HG02763 (cell line): ENCODE data around the gene AKTIP.
"Not testable (repeated sequence)": the region's sequence is repeated elsewhere in the genome, so short reads cannot be mapped to it uniquely, and the experiment has no call there.

Source experiments
- ATAC-seq: cut with Tn5 transposase; IDR thresholded peaks from one replicate; pipeline ENCODE4 v1.9.1; 2021; ENCODE audit warnings: mild to moderate bottlenecking, moderate library complexity; ENCODE audit not compliant: unreplicated experiment

The AKTIP gene

DNA sequence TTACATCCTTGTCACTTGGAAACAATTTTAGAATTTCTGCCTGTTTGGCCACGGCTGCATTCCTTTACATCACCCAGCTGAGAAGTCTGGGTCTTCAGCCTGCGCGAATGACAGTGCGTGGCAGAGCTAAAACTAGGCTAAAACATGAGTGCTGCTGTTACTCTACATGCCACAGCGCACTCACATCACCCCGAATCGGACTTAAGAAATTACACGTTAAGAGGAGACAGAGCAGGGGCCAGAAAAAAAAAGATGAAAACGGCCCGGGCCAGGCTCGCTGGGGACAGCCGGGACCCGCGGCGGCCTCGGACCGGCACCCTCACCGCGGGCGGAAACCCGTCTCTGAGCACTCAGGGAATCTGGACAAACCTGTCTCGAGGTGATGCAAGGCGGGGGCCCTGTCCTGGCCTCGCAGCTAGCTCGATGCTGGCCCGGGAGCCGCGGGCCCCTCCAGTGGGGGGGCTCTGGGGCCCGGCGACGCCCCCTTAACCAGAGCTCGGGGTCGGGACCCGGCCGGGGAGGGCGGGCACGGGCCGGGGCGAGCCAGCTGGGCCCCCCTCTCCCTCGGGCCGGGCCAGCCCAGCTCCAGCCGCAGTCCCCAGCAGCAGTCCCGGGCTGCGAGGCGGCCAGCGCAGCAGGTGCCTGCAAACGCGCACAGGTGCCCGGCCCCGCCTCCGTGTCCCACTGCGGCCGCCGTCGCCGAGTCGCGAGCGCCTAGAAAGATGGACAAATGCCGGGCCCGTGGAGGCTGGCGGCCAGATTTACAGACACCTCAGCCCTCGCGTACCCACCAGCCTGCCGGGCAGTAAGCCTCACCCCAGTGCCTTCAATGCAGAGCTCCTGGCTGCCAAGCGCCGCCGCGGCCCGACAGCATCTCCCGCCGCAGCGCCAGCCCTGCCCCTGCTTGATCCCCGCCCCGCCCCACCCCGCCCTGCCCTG lies at the start of gene AKTIP:
Gene AKTIP (minus strand): TSS at position 879 of the 939 bp plus-strand sequence. CDS start 2,950 bp downstream, outside the sequence.
- ATAC-seq = peak; percentile 26

GRCh38 chr16:53549970-53550690 lies 47.1 kb upstream of the AKTIP start:
- peak; percentile 71 for ATAC-seq

GRCh38 chr16:53546988-53547391 lies 44.0 kb upstream of the AKTIP start:
- no peak for ATAC-seq

DNA sequence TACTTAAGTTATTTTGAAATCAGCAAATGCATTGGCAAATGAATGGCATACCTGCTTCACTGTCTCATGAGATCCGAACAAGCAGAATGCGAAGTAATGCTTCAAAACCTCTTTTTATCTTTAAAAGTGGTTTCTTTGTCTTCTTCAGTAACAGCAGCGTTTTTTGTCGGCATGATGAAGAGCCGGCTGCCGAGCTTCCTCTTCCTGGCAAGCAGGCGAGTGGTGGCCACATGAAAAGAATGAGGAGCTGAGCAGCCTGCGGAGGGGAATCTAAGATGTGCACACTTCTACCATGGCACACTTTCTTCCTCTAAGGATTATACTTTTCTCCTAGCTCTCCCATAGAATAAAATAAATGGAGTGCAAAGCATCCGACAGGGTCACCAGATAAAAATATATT lies 42.4 kb upstream of the AKTIP start:
- ATAC-seq = no peak

DNA sequence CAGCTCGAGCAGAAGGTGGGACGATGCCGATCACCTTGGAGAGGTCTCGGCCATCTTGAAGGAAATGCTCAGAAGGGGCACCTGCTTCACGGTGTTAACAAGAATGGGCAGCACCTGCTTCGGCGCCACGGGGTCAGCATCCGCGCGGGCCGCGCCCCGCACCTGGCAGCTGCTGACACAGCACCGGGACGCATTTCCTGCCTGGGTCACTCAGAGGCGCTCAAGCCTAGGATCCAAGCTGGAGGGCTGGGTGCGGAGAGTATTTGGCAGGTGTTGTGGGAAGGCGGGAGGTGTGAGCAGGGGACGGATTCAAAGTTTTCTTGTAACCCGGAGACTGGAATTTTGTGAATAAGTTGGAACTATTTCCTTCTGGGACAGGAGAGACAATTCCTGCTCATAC lies 39.3 kb upstream of the AKTIP start:
- no peak for ATAC-seq

GRCh38 chr16:53541326-53541725 lies 38.3 kb upstream of the AKTIP start:
- no peak for ATAC-seq

GRCh38 chr16:53539759-53540718 lies 37.0 kb upstream of the AKTIP start:
- ATAC-seq = not testable (repeated sequence)

- ATAC-seq = not testable (repeated sequence)
These were observed 36.3 kb upstream of the AKTIP start for GRCh38 chr16:53539346-53539745.

DNA sequence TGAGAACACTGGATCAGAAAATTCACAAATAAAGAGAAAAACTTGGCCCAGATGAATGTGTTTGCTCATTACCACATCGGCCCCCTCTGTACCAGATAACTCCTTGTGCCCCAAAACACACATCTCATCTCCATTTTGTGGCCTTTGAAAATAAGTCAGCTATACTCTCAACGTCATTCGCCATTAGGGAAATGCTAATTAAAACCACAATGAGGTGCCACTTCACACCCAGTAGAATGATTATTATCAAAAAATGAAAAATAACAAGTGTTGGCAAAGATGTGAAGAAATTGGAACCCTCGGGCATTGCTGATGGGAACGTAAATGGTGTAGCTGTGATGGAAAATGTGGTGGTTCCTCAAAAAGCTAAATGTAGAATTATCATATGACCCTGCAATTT lies 34.6 kb upstream of the AKTIP start:
- no peak for ATAC-seq

DNA sequence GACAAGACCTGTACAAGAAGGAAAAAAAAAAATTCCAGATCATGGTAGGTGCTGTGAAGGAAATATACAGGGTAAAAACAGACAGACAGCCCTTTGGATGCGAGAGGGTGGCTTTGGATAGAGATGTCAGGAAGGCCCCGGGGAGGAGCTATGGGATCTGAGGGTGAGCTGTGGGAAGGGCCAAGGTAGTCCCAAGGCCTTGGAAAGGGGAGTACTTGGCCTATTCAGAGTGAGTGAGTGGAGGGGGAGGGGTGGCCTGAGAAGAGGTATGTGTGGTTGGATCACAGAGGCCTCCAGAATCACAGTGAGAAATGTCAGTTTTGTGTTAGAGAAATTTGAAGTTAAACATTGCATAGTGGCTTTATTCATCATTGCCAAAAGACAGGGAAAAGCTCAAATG lies 31.2 kb upstream of the AKTIP start:
- no peak for ATAC-seq

- ATAC-seq = no peak
These were observed 27.7 kb upstream of the AKTIP start for GRCh38 chr16:53530741-53531140.

DNA sequence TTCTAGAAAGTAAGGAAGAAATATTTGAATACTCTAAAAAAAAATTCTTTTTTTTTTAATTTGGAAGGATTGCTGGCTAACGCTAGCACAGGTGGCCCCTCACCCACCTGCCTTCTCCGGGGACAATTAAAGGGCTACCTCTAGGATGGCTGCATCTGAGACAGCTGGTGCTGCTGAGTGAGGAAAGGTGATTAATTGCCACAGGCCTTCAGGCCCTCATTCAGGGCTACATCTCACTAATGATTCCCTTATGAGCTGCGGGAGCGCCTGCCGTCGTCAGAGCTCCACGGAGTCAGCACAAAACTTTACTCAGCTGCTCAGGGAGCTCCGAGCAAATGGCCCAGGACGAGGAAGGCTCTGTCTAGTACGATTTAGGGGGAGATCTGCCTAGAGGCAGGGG lies 27.0 kb upstream of the AKTIP start:
- ATAC-seq = no peak

DNA sequence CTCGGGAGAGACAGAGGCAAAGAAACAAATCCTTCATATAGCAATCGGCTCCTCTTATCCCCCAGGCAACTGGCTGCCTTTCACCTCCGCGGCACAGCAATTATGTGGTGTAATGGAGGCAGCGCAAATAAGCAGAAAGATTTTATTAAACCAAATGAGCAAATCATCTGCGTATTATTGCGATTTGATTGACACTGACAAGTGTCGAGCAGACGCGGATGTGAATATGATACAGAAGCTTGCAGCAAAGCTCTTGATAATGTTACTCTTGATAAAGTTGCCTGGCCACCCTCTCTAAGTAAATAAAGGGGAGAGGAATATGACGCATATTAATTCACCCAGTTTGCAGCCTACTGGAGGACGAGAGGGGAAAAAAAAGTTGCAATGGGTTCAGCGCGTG lies 26.5 kb upstream of the AKTIP start:
- ATAC-seq = no peak

DNA sequence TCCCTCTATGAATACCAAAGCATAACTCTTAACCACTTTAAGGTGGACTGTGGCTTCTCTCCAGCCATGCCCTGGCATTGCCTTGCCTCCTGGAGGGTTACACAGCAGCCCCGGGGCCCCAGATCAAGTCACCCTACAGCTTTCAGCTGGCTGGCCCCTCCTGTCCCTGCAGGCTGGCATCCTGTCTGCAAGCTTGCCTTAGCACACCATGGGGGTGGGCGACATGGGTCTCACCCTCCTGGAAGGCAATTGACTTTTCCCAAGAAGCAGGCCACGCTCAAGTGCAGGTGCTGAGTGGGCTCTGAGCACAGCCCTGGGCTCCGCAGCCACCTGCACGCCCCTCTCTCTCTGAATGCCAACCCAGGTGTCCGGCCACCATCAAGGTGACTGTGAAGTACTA lies 25.8 kb upstream of the AKTIP start:
- no peak for ATAC-seq

- no peak for ATAC-seq
These were observed 21.1 kb upstream of the AKTIP start for GRCh38 chr16:53523971-53524548.

- ATAC-seq = no peak
These were observed 20.3 kb upstream of the AKTIP start for GRCh38 chr16:53523126-53523804.

DNA sequence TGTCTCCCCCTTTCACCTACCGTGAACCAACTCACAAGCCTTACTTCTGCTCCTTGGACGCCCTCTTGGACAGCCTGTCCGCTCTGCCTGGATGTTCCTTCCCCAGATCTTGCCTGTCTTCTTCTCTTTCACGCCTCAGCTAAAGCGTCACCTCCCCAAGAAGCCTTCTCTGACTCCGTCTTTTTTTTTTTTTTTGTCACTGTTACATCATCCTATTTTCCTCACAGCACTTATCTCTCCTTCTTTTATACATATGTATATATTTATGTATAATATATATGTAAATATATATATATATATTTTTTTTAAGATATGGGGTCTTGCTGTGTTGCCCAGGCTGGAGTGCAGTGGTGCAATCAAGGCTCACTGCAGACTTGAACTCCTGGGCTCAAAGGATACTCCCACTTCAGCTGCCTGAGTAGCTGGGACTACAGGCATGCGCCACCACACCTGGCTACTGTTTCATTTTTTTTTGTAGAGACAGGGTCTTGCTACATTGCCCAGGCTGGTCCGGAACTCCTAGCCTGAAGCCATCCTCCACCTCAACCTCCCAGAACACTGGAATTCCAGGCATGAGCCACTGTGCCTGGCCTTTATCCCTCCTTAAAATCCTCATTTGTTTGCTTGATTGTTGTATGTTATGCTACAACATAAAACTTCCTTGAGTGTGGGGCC lies 16.5 kb upstream of the AKTIP start:
- ATAC-seq = no peak

GRCh38 chr16:53518550-53519416 lies 15.8 kb upstream of the AKTIP start:
- ATAC-seq = peak; percentile 90
